ENCODE results near the gene PGP. TPM values are rescaled to one million over a fixed set of nuclear protein-coding genes. Genes with fewer than 3 reads are reported as not detected.

PGP gene
- total RNA-seq, 2 experiments from 2014 or later, result 11.2 to 12.2 TPM

GRCh38 chr16:2172688-2173335 is 41.8 kb downstream of the PGP start:
- CTCF ChIA-PET, result no interaction called here
- no peaks in the 10 kb centered on the region for H3K4me1 Mint-ChIP-seq (ENCODE audit: low read depth)
- H3K27me3 Mint-ChIP-seq (ENCODE audit: low read depth), result no peaks in the 10 kb centered on the region
- no peaks in the 10 kb centered on the region for H3K9me3 Mint-ChIP-seq
- H3K4me3 Mint-ChIP-seq, result no peak overlapping the region
- intact Hi-C loops (cut with micrococcal nuclease), result no loop called here
- peaks cover 15% of the 10 kb centered on the region for H3K36me3 Mint-ChIP-seq (ENCODE audit: low read depth)
- DNase-seq, result no peak
- no peak overlapping the region for H3K27ac Mint-ChIP-seq

- no peak for DNase-seq
- no peaks in the 10 kb centered on the region for H3K4me1 Mint-ChIP-seq (ENCODE audit: low read depth)
- H3K27me3 Mint-ChIP-seq (ENCODE audit: low read depth), result no peaks in the 10 kb centered on the region
- H3K9me3 Mint-ChIP-seq, result no peaks in the 10 kb centered on the region
- peaks cover 13% of the 10 kb centered on the region for H3K36me3 Mint-ChIP-seq (ENCODE audit: low read depth)
- H3K27ac Mint-ChIP-seq, result no peak overlapping the region
- intact Hi-C loops (cut with micrococcal nuclease), result no loop called here
- CTCF ChIA-PET, result no interaction called here
- H3K4me3 Mint-ChIP-seq, result no peak overlapping the region
These were observed 43.0 kb downstream of the PGP start for GRCh38 chr16:2171601-2172178.

DNA sequence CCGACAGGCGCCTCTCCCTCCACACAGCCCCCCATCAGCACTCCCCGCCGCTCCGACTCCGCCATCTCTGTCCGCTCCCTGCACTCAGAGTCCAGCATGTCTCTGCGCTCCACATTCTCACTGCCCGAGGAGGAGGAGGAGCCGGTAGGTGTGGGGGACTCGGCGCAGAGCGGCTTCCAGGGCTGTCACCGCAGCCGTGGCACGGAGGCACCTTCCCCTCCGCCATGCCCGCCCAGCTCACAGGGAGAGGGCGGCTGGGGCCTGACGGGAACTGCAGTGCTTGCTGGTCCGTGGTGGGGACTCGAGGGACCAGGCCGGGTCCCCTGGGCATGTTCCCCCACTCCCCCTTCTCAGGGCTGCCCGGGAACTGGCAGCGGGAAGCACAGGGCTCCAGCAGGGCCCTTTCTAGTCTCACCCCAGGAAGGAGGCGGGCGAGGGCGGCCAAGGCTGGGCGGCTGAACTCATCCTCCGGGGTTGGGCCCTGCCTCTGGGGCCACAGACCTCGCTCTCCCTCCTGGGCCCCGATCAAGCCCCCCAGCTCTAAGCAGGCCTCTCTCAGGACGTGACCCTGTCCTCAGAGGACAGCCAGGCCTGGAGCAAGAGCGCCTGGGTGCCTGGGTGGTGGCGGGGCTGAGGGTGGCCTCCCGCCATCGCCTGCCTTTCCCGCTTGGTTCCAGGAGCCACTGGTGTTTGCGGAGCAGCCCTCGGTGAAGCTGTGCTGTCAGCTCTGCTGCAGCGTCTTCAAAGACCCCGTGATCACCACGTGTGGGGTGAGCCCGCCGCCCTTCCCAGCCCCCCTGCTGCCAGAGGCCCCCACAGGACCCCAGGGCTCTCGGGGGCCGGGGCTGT is 43.8 kb downstream of the PGP start:
- CTCF ChIA-PET, result no interaction called here
- H3K4me3 Mint-ChIP-seq, result no peak overlapping the region
- peaks cover 16% of the 10 kb centered on the region for H3K36me3 Mint-ChIP-seq (ENCODE audit: low read depth)
- intact Hi-C loops (cut with micrococcal nuclease), result no loop called here
- no peaks in the 10 kb centered on the region for H3K4me1 Mint-ChIP-seq (ENCODE audit: low read depth)
- H3K27ac Mint-ChIP-seq, result no peak overlapping the region
- H3K9me3 Mint-ChIP-seq, result no peaks in the 10 kb centered on the region
- DNase-seq, result no peak
- no peaks in the 10 kb centered on the region for H3K27me3 Mint-ChIP-seq (ENCODE audit: low read depth)

DNA sequence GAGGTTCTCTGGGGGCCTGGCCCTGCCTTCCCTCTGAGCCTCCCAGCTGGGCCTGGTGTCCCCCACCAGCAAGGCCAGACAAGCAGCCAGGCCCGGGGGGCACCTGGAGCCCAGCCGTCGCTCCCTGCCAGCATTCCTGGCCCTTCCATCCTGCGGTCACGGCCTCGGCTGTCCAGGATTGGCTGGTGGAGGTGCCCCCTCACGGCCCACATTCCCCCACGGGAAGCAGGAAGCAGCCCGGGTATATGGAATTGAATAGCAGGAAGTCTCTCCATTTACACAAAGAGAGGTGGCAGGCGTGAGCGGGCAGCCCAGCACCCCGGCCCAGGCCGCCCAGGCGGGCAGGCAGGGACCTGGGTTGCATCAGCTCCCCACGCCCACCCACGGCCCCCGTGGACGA is 44.6 kb downstream of the PGP start:
- Mint-ChIP-seq H3K36me3 (ENCODE audit: low read depth) (peaks cover 16% of the 10 kb centered on the region), H3K4me3 (no peak overlapping the region), H3K9me3 (no peaks in the 10 kb centered on the region), H3K27me3 (ENCODE audit: low read depth) (no peaks in the 10 kb centered on the region), H3K4me1 (ENCODE audit: low read depth) (no peaks in the 10 kb centered on the region), H3K27ac (no peak overlapping the region)
- DNase-seq, result no peak
- intact Hi-C loops (cut with micrococcal nuclease), result no loop called here
- CTCF ChIA-PET, result no interaction called here

- Mint-ChIP-seq H3K9me3 (no peaks in the 10 kb centered on the region), H3K36me3 (ENCODE audit: low read depth) (peaks cover 6% of the 10 kb centered on the region), H3K4me3 (no peak overlapping the region), H3K4me1 (ENCODE audit: low read depth) (peaks cover under 1% of the 10 kb centered on the region), H3K27ac (no peak overlapping the region), H3K27me3 (ENCODE audit: low read depth) (no peaks in the 10 kb centered on the region)
- DNase-seq, result no peak
- intact Hi-C loops (cut with micrococcal nuclease), result no loop called here
- CTCF ChIA-PET, result no interaction called here
These were observed 47.5 kb downstream of the PGP start for GRCh38 chr16:2167068-2167638.

DNA sequence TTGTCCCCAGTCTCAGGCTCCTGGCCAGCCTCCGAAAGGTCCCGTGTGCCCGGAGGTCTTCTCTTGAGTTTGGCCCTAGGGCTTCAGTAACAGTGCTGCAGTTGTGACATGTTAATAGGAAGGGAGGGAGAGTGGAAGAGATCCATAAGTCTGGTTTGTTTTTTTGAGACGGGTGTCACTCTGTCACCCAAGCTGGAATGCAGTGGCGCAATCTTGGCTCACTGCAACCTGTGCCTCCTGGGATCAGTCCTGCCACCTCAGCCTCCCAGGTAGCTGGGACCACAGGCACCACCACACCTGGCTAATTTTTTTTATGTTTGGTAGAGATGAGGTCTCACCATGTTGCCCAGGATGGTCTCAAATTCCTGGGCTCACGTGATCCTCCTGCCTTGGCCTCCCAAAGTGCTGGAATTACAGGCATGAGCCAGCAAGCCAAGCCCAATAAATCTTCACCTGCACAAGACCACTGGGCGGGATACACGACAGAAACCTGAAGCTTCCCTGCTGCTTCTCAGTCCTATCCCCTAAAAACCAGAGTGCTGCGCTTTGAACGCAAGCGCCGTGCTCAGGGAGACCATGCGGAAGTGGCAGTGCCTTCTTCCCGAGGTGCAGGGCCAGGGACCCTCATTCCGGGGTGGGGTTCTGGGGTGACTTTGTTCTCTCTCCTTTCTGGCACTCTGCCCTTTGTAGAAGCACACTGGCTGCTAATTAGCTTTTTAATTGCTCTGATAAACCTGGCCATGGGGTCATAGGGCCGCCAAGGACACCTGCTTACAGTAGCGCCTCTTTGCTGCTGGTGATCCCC is 48.2 kb downstream of the PGP start:
- no peak overlapping the region for H3K27ac Mint-ChIP-seq
- peaks cover 6% of the 10 kb centered on the region for H3K36me3 Mint-ChIP-seq (ENCODE audit: low read depth)
- H3K9me3 Mint-ChIP-seq, result no peaks in the 10 kb centered on the region
- no peaks in the 10 kb centered on the region for H3K27me3 Mint-ChIP-seq (ENCODE audit: low read depth)
- H3K4me1 Mint-ChIP-seq (ENCODE audit: low read depth), result peaks cover 3% of the 10 kb centered on the region
- no peak overlapping the region for H3K4me3 Mint-ChIP-seq
- CTCF ChIA-PET, result no interaction called here
- no peak for DNase-seq
- intact Hi-C loops (cut with micrococcal nuclease), result no loop called here

- CTCF ChIA-PET, result no interaction called here
- Mint-ChIP-seq H3K27me3 (ENCODE audit: low read depth) (no peaks in the 10 kb centered on the region), H3K9me3 (no peaks in the 10 kb centered on the region), H3K36me3 (ENCODE audit: low read depth) (peaks cover 6% of the 10 kb centered on the region), H3K4me1 (ENCODE audit: low read depth) (peaks cover 3% of the 10 kb centered on the region), H3K4me3 (no peak overlapping the region), H3K27ac (no peak overlapping the region)
- DNase-seq, result no peak
- intact Hi-C loops (cut with micrococcal nuclease), result no loop called here
These were observed 48.8 kb downstream of the PGP start for GRCh38 chr16:2165861-2166260.

DNA sequence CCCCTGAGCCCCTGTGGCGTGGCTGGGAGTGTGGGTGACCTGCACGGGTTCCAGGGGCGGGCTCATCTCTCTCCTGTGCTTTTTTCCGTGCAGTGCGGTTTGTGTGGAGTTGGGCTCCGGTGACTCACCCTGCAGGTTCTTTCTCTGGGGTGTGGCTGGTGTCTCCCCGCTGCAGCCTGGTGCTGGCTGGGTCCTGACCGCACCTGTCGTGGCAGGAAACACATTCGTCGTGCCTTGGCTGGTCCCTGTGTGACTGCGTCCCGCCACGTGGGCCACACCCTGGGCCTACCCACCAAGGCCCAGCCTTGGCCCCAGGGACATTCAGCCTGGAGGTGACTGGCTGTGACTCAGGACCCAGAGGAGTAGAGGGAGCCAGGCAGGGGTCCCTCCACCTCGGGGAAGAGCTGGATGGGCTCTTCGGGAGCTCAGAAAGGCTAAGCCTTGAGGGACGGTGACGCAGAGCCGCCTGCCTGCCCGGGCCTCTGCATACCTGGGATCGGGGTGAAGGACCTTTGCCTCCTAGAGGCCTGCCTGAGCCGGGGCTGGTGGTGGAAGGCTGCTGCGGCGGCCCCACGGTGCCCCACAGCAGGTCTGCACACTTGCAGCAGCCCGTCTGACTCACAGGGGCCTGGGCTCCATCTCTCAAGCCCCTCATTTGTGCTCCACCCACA is 51.3 kb downstream of the PGP start:
- H3K27ac Mint-ChIP-seq, result no peak overlapping the region
- no peak for DNase-seq
- no peak overlapping the region for H3K4me3 Mint-ChIP-seq
- no peaks in the 10 kb centered on the region for H3K9me3 Mint-ChIP-seq
- peaks cover 8% of the 10 kb centered on the region for H3K4me1 Mint-ChIP-seq (ENCODE audit: low read depth)
- peaks cover 6% of the 10 kb centered on the region for H3K36me3 Mint-ChIP-seq (ENCODE audit: low read depth)
- no peaks in the 10 kb centered on the region for H3K27me3 Mint-ChIP-seq (ENCODE audit: low read depth)
- CTCF ChIA-PET, result no interaction called here
- intact Hi-C loops (cut with micrococcal nuclease), result no loop called here

GRCh38 chr16:2162676-2163118 is 51.9 kb downstream of the PGP start:
- intact Hi-C loops (cut with micrococcal nuclease), result no loop called here
- Mint-ChIP-seq H3K4me3 (no peak overlapping the region), H3K27me3 (ENCODE audit: low read depth) (no peaks in the 10 kb centered on the region), H3K9me3 (no peaks in the 10 kb centered on the region), H3K4me1 (ENCODE audit: low read depth) (peaks cover 13% of the 10 kb centered on the region), H3K27ac (no peak overlapping the region), H3K36me3 (ENCODE audit: low read depth) (peaks cover 6% of the 10 kb centered on the region)
- CTCF ChIA-PET, result no interaction called here
- DNase-seq, result no peak

DNA sequence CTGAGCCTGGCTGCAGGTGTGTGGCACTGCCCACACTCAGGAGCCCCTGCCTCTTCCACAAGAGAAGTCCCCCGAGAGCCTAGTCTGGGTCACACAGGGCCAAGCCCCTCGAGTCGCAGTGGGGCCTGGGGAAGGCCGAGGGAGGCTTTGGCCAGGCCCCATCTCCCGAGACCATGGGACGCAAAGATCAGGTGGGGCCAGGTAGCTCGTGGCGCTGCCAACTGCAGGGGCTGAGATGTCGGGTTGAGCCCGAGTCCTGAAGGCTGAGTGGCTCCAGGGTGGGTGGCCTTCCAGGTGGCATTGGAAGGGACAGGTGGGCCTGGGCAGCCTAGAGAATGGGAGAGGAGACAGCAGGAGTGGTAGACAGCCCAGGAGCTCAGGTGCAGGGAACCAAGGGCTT is 52.7 kb downstream of the PGP start:
- CTCF ChIA-PET, result no interaction called here
- no peak overlapping the region for H3K27ac Mint-ChIP-seq
- H3K27me3 Mint-ChIP-seq (ENCODE audit: low read depth), result no peaks in the 10 kb centered on the region
- intact Hi-C loops (cut with micrococcal nuclease), result no loop called here
- no peaks in the 10 kb centered on the region for H3K9me3 Mint-ChIP-seq
- peaks cover 6% of the 10 kb centered on the region for H3K36me3 Mint-ChIP-seq (ENCODE audit: low read depth)
- H3K4me1 Mint-ChIP-seq (ENCODE audit: low read depth), result peaks cover 21% of the 10 kb centered on the region
- no peak for DNase-seq
- no peak overlapping the region for H3K4me3 Mint-ChIP-seq

All from activated naive CD4-positive, alpha-beta T cell treated with anti-CD3 and anti-CD28 coated beads for 36 hours (primary cell).